ENCODE results near the gene INSIG2.

INSIG2 gene

DNA sequence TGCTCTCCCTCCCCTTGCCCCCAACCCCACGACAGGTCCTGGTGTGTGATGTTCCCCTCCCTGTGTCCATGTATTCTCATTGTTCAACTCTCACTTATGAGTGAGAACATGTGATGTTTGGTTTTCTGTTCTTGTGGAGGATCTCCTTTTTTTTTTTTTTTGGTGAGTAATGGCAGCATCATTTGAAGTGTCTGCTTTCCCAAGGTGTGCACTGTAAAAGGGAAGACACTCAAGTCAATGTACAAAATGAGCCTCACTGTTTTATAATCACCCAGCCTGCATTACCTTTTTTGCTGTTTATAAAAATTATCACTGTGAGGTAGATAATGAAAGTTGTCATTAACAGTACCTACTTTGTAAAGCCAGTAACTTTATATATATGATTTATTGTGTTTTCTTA lies 56.9 kb downstream of the INSIG2 start:
- Histone ChIP-seq H4K20me1 (ENCODE audit: insufficient read depth, low read length) (no peaks in the 10 kb centered on the region), H3K27ac (ENCODE audit: low read depth, low read length, poor library complexity, severe bottlenecking) (no peak overlapping the region), H3K4me3 (ENCODE audit: low read depth, low read length, poor library complexity, severe bottlenecking) (no peak overlapping the region), H3K9ac (ENCODE audit: low read length) (no peak overlapping the region), H3K79me2 (ENCODE audit: insufficient read depth, low read length) (no peaks in the 10 kb centered on the region), H3K4me2 (ENCODE audit: low read length) (no peak overlapping the region), H3F3A (ENCODE audit: insufficient read depth, low read length) (no peaks in the 10 kb centered on the region), H3K27me3 (ENCODE audit: insufficient read depth, low read length) (no peaks in the 10 kb centered on the region; the same call in 1 of the 2 replicates), H3K4me1 (ENCODE audit: insufficient read depth, low read length, severe bottlenecking) (no peaks in the 10 kb centered on the region), H3K36me3 (ENCODE audit: insufficient read depth, low read length) (no peaks in the 10 kb centered on the region), H3K9me2 (ENCODE audit: low read depth, low read length) (no peaks in the 10 kb centered on the region), H2AFZ (ENCODE audit: low read length) (no peak overlapping the region), H3K9me3 (ENCODE audit: low read length) (no peaks in the 10 kb centered on the region)
- no peak for TF ChIP-seq EZH2 (IDR thresholded peaks at IDR 0.05; ENCODE audit: borderline replicate concordance, low read length)
- no peak for TF ChIP-seq CTCF (IDR thresholded peaks at IDR 0.05; ENCODE audit: low read length)

DNA sequence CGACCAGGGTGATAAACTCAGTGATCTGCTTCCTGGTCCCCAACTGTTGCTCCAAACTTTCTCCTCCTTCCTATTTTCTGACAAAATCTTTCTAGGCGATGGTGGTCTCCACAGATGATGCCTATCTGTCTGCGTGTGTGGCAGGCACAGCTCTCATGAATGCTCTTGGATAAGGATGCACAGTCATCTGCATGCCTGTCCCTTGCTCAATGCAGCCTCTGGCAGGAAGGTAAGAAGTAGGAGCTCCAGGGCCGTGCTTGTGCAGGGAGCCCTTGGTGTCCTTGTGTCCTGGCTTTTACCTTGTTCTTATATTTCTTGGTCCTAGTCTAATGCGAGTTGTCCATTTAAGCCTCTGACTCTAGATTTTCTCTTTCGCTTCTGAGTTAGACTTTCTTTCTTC lies 57.5 kb downstream of the INSIG2 start:
- no peaks in the 10 kb centered on the region for H3K79me2 ChIP-seq (ENCODE audit: insufficient read depth, low read length)
- H3K27me3 ChIP-seq (ENCODE audit: insufficient read depth, low read length), result no peaks in the 10 kb centered on the region; the same call in 1 of the 2 replicates
- no peaks in the 10 kb centered on the region for H3K4me1 ChIP-seq (ENCODE audit: insufficient read depth, low read length, severe bottlenecking)
- no peaks in the 10 kb centered on the region for H3K36me3 ChIP-seq (ENCODE audit: insufficient read depth, low read length)
- no peak overlapping the region for H3K4me3 ChIP-seq (ENCODE audit: low read depth, low read length, poor library complexity, severe bottlenecking)
- H3K9me2 ChIP-seq (ENCODE audit: low read depth, low read length), result no peaks in the 10 kb centered on the region
- no peak overlapping the region for H3K27ac ChIP-seq (ENCODE audit: low read depth, low read length, poor library complexity, severe bottlenecking)
- no peak overlapping the region for H3K4me2 ChIP-seq (ENCODE audit: low read length)
- no peaks in the 10 kb centered on the region for H4K20me1 ChIP-seq (ENCODE audit: insufficient read depth, low read length)
- no peaks in the 10 kb centered on the region for H3F3A ChIP-seq (ENCODE audit: insufficient read depth, low read length)
- H2AFZ ChIP-seq (ENCODE audit: low read length), result no peak overlapping the region
- H3K9me3 ChIP-seq (ENCODE audit: low read length), result no peaks in the 10 kb centered on the region
- TF ChIP-seq EZH2 (IDR thresholded peaks at IDR 0.05; ENCODE audit: borderline replicate concordance, low read length) (no peak), CTCF (IDR thresholded peaks at IDR 0.05; ENCODE audit: low read length) (no peak)
- no peak overlapping the region for H3K9ac ChIP-seq (ENCODE audit: low read length)

DNA sequence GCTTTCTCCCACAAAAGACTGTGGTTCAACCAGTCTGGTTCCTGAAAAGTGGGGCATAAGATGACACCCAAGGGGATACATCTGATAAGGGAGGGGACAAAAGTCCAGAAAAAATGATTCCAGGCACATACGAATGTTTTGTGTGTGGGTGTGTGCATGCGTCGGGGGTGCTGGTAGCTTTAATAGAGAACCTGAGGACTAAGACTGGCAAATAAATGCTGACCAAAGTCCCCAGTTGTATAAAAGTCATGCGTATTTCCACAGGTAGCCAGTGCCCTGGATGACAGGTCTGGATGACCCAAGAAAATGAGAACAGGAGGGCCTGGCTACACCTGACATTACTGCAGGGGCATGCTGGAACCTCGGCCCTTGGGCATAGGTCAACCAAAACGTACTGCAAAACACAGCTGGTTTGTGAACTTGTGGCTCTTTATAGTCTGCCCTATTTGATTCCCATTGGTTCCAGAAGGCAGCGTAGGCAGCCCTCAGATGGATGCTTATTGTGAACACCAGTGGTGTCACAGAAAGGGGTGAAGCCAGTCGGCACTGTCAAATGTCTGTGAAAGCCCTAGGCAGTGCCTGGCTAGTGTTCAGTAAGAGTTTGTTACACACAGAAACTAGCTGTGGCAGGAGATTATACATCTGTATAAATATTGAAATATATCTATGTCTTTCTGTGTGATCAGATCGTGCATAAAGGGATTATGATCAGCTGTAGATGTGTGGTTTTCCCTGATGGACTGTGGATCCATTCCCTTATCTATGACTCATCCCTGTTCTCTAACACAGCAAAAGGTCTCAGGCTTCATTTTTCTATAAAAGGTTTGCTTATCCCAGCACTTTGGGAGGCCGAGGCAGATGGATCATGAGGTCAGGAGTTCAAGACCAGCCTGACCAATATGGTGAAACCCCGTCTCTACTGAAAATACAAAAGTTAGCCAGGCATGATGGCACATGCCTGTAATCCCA lies 58.3 kb downstream of the INSIG2 start:
- TF ChIP-seq CTCF (IDR thresholded peaks at IDR 0.05; ENCODE audit: low read length), result no peak
- TF ChIP-seq EZH2 (IDR thresholded peaks at IDR 0.05; ENCODE audit: borderline replicate concordance, low read length), result no peak

More for the DNA sequence above, 58.3 kb downstream of the INSIG2 start:
- no peaks in the 10 kb centered on the region for H3F3A ChIP-seq (ENCODE audit: insufficient read depth, low read length)
- no peaks in the 10 kb centered on the region for H3K9me2 ChIP-seq (ENCODE audit: low read depth, low read length)
- no peak overlapping the region for H3K4me3 ChIP-seq (ENCODE audit: low read depth, low read length, poor library complexity, severe bottlenecking)
- H4K20me1 ChIP-seq (ENCODE audit: insufficient read depth, low read length), result no peaks in the 10 kb centered on the region
- H3K4me1 ChIP-seq (ENCODE audit: insufficient read depth, low read length, severe bottlenecking), result no peaks in the 10 kb centered on the region
- H3K9ac ChIP-seq (ENCODE audit: low read length), result no peak overlapping the region
- no peak overlapping the region for H3K27ac ChIP-seq (ENCODE audit: low read depth, low read length, poor library complexity, severe bottlenecking)
- no peak overlapping the region for H2AFZ ChIP-seq (ENCODE audit: low read length)
- H3K36me3 ChIP-seq (ENCODE audit: insufficient read depth, low read length), result no peaks in the 10 kb centered on the region
- H3K4me2 ChIP-seq (ENCODE audit: low read length), result no peak overlapping the region
- no peaks in the 10 kb centered on the region for H3K79me2 ChIP-seq (ENCODE audit: insufficient read depth, low read length)
- no peaks in the 10 kb centered on the region; the same call in 1 of the 2 replicates for H3K27me3 ChIP-seq (ENCODE audit: insufficient read depth, low read length)
- H3K9me3 ChIP-seq (ENCODE audit: low read length), result no peaks in the 10 kb centered on the region
